Astrocyte (in vitro differentiated cells and primary cell): ENCODE data around the gene BEST2.

ENCODE experiments used
- CTCF ChIP-seq: IDR thresholded peaks from 2 replicates; pipeline ENCODE4 v1.5.1; 2011; ENCODE audit warnings: low read depth, mild to moderate bottlenecking, inconsistent platforms, low read length, moderate library complexity; ENCODE audit not compliant: insufficient read depth
- EZH2 ChIP-seq: IDR thresholded peaks from 2 replicates; pipeline ENCODE4 v1.6.1; 2012; ENCODE audit warnings: mild to moderate bottlenecking, low read length, inconsistent platforms; ENCODE audit not compliant: insufficient read depth

GRCh38 chr19:12767150-12767549 is 15.6 kb downstream of the BEST2 start:
- no peak for TF ChIP-seq CTCF
- TF ChIP-seq EZH2, result no peak
